WI38 (cell line): ENCODE measurements around the gene SHISA5.
A peak's percentile ranks its signal among the peaks of the same experiment; 100 is the strongest.

Experiments used
- H3K4me3 ChIP-seq: 2 replicates; pipeline ENCODE4 v1.5.1; 2011; ENCODE audit warnings: low read depth, mild to moderate bottlenecking, control low read depth, low read length
- CTCF ChIP-seq: IDR thresholded peaks from 2 replicates; pipeline ENCODE4 v1.5.1; 2012; ENCODE audit warnings: low read depth, mild to moderate bottlenecking, control low read depth, low read length

SHISA5 gene

DNA sequence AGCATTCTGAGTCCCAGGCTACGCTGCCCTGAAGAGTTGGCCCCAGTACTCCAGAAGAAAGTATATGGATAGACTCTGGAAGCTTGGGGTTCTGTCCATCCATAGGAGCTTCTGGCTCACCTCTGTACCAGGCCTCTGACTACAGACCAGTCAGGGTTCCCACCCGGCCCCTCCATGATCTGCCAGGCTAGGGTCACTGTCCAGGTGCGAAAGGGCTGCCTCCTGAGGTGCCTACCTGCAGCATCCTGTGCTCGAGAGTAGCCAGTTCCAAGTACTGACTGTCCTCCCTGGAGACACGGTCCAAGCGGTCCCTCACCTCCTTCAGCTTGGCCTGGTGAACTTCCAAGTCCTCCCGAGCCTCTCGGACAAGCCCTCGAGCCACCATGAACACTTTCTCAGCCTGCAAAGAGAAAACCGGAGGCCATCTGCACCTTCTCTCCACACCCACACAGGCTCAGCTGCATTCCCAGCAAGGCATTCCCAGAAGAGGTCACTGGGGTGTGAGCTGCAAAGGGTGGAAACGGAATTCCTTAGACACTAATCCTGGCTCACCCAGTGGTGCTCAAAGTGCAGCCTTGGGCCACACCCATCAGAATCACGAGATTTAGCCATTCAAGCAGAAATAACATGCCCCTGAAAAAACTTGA is 70.4 kb downstream of the SHISA5 start:
- no peak overlapping the region for H3K4me3 ChIP-seq

GRCh38 chr3:48432411-48433371 is 71.3 kb downstream of the SHISA5 start:
- H3K4me3 ChIP-seq, result no peak overlapping the region
- TF ChIP-seq CTCF, result no peak

More for the DNA sequence above, 70.4 kb downstream of the SHISA5 start:
- no peak for TF ChIP-seq CTCF

DNA sequence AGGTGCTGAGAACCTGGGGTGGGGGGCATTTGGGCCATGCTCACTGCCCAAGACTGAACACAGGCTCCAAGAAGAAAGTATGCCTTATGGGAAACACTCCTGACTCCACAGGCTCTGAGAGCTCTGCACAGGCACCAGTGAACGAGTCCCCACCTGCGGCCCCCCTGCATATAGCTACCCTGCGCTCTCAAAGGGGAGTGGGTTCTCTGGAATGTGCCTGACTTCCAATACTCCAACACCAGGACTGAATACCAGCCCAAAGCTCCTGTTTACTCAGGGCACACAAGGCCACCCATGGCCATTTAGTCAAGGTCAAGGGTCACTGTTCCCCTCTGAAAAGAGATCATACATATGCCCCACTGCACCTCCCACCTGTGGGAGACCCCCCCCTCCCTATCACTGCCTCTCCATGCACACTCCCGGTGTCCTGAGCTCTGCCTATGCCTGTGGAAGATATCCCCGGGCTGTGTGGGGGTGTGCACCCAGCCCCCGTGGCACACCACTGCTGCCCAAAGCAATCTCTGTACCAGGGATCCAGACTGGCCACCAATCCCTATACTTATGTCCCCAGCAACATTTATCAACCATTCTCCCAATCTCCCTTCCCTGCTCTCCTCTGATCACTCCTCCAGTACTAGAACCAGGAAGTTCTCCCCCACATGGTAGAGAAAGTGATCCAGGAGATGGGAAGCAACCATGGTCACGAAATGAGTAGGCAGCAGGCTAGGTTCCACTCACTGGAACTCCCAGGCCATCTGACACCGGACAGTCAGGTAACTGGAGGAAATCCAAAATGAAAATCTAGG is 72.5 kb downstream of the SHISA5 start:
- TF ChIP-seq CTCF, result no peak
- H3K4me3 ChIP-seq, result no peak overlapping the region

GRCh38 chr3:48430708-48431101 is 73.3 kb downstream of the SHISA5 start:
- no peak overlapping the region for H3K4me3 ChIP-seq
- no peak for TF ChIP-seq CTCF

DNA sequence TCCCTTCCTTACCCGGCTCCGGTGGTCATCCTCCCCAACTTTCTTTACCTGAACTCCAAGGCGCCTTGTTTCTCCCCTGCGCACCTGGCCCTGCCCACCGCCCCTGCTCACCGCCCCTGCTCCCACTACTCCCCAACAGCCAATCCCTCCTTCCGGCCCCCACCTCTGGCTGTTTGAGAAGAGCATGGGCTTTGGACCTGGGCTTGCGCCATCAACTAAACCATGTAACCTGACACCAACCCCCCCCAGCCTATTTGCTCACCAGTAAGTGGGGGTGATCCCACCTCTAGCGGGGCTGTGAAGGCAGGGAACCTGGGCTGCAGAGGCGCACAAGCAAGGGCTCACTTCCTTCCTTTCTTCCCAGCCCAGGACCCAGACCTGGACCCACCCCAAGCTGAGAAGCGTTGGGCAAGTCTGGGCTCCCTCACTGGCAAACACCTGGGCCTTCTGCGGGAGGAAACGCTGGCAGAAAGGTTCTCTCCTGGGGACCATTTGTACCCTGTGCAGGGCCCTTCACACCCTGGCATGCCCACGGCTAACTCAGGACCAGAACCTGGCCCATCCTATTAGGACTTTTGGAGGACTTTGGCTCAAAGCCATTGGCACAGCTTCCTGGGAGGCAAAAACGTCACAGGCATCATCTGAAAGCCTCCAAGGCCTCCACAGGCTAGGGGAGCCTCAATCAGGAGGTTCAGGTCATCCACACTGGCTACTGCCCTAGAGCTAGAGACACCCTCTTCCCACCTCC is 73.8 kb downstream of the SHISA5 start, which contains the start of gene PLXNB1:
Gene PLXNB1, minus strand, starts transcription at position 127 of the 748 bp plus-strand sequence. CDS start 5,475 bp downstream, outside the sequence.
- peak within 1 kb of the TSS; percentile 69 for H3K4me3 ChIP-seq
- TF ChIP-seq CTCF, result no peak

DNA sequence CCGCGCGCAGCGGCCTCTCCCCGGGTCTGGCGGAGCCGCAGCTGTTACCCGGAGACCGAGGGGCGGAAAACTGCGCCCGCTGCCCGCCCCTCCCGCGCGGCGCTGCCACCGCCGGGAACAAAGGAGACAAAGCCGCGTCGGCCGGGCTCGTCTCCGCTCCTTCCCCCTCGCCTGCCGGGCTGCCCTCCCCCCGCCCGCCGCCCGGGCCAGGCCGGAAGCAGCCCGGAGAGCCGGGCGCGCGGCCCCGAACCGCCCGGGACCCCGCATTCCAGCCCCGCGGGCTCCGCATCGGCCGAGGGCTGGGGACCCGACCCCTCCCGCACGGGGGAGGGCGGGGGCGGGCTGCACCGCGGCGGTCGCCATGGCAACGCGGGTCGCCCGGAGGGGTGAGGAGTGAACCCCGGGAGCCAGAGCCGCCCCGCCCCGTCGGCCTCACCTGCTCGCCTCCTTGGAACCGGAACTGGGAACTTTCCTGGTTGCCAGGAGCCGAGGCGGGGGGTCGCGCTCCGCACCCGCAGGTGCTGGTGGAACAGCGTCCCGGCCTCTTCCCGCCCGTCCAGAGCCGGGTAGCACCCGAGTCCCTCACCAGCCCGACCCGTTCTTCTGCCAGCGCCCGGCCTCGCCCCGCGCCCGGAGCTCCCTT is 74.5 kb downstream of the SHISA5 start:
- TF ChIP-seq CTCF, result no peak
- peak overlapping the region; percentile 69 for H3K4me3 ChIP-seq
